NCI-H187 treated with DMSO at 0.1 percent for 48 hours (cell line): ENCODE measurements around the gene FSTL5.
"Not testable (repeated sequence)": the region's sequence is repeated elsewhere in the genome, so short reads cannot be mapped to it uniquely, and the experiment has no call there.

Experiments used
- DNase-seq: peaks from one replicate; lab custom pipeline; 2025; lab: John Stamatoyannopoulos, UW

FSTL5 gene

DNA sequence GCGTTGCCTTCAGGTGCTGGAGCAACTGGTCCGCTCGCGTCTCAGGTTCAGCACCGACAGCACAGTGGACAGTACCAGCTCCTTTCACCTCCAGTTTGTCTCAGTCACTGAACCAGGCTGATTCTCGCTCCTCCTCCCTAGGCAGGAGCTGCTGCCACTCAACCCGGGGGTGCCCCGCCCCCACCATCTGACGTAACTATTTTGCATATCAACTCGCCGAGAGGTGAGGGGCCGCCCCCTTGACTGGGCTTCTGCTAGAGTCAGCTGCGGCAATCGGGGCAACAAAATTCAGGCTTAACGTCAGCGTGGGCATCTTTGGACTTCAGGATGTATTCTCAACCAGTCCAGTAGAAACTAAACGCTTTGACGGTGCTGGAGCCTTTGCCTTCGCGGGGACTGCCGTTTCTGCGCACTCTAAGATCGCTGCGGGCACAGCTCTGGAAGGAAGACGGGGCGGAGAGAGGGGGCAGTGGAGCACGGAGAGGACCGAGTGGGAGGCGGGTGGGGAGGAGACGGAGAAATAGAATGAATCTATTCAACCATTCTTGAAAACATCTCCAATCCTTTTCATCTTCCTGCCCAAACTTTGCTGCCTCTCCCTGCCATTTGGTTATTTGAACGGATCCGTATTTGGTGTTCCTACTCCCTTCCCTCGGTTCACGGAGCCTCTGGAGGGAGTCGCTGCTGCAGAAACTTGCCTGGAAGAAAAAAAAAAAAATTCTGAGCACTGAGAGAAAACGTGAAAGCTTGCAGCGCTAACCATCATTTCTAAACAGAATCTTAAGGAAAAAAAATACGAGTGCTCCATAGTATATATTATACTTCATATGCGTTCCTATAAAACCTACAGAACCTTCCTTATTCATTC, at the start of gene FSTL5:
TSS of gene FSTL5 (minus strand) at position 109 of the 868 bp plus-strand sequence. CDS start 52,604 bp downstream, outside the sequence.
- DNase-seq: no peak

DNA sequence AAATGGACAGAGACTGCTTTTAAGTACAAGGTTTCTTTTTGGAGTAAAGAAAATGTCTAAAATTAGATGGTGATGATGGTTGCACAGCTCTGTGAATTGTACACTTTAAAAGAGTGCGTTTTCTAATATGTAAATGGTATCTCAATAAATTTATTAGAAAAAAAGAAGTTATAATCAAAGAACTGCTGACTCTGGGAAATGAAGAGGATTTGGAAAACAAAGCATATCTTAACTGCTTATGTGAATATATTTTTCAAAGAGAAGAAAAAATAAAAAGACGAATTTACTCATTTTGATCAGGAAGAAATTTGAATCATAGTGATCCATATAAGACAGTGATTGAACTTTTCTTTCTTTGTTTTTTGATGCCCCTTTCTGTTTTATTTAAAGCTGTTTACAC, 45.9 kb upstream of the FSTL5 start:
- no peak for DNase-seq

GRCh38 chr4:162203478-162203877, 39.7 kb upstream of the FSTL5 start:
- not testable (repeated sequence) for DNase-seq

DNA sequence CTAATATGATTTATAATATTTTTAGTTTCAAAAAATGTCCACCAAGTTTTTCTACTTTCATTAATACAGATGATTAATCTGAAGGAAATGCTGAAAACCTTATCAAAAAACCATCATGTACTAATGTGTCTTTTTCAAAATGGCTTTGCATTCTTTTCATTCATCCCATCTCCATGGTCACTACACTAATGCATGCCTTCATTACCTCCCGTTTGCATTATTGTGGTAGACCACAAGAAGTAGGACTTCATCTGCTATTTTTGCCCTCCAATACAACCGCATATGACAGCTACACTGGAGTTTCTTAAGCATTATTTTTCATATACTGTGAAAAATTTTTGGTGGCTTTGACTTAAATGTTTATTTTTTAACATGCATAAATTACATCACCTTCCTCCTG, 37.9 kb upstream of the FSTL5 start:
- DNase-seq: no peak

GRCh38 chr4:162170509-162170908, 6.7 kb upstream of the FSTL5 start:
- DNase-seq: no peak

DNA sequence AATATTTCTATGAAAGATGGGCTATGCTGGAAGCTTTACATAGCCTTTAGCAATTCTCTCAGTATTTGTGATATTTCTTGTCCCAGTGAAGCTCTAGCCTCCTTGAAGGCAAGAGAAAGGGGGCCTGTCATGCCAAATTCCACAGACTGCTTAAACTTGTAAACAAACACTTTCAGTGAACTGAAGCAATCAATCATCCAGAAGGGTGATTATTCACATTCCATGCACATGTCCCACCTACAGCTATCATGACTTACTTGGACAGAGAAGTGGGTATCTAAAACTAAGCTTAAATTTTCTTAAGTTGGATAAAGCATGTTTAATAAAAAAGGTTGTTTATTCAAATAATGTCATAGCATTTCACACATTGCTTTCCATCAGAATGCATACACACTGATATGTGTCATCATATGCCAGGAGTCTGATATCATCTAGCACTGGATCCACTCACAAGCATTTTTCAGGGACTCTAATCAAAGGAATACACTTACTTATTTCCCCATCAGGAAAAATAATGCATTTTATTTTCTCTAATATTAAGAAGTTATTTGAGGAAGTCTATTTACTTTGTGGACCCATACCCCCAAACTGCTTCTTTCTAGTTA, 1.2 kb upstream of the FSTL5 start:
- no peak for DNase-seq

DNA sequence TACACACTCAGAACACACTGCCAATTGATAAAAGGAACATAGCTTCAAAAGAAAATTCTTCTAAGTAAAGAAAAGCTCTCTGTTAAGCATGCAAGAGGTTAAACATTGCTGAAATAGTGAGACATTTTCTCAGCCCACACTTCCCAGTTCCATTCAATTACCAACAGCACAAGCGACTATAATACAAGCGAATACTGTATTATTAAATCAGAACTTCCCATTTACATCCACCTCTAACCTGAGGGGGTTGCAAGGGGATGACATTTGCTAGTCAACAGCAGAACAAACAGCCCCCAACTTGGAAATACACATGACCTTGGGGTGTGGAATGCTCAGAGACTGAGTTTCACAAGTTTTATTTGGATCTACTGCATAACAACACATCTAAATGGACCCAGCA, 1.1 kb downstream of the FSTL5 start:
- no peak for DNase-seq

DNA sequence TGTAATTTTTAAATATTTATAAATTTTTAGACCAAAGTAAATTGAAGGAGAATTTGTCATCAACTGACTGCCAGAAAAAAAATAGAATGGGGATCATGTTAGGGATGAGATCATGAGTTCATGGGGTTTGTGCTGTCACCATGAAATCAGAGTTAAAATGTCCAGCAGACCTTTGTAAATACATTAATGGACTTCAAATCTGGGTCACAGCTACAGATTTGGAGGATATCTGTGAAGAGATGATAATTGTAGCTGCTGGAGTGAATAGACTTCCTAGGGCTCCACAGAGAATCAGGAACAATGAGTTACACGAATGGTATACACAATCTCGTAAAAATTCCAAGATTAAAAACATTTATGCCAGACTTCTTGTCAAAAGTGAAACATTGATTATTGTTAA, 6.6 kb downstream of the FSTL5 start:
- no peak for DNase-seq

- DNase-seq: no peak
Measured at GRCh38 chr4:162154862-162155540, 8.8 kb downstream of the FSTL5 start.

- DNase-seq: no peak
Measured at GRCh38 chr4:162151850-162152249, 11.9 kb downstream of the FSTL5 start.

DNA sequence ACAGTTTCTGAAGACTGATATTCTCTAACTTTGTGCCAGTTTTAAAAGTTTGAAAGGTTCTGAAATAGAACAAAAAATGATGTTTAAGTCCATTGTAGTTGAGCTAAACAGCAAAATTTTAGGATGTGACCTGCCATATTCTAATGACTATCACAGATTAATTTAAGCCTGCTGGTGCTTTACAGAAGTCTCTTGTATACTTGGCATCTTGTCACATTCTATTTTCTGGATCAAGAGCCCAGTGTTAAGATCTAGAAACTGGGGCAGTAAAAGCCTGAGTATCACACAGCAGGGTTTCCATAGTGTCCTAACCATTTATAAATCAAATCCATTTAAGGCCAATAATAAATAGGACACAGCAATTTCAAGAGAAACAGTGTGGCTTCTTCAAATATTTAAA, 12.4 kb downstream of the FSTL5 start:
- DNase-seq: no peak

DNA sequence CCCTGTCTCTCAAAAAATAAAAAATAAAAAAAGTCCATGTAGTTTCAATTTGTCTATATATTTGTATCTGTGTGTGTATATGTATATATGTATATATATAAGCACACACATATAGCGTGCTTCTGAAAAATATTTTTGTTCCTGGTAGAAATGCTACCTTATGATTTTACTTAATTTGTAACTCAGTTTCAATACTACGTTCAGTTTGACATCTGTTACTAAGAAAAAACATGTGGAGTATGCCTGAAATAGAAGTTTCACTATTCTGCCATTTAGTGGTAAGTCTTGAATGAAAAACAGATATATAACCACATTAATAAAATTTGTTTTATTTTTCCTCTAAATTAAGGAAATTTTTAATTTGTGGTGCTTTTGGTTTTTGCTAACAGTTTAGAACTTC, 14.2 kb downstream of the FSTL5 start:
- no peak for DNase-seq

DNA sequence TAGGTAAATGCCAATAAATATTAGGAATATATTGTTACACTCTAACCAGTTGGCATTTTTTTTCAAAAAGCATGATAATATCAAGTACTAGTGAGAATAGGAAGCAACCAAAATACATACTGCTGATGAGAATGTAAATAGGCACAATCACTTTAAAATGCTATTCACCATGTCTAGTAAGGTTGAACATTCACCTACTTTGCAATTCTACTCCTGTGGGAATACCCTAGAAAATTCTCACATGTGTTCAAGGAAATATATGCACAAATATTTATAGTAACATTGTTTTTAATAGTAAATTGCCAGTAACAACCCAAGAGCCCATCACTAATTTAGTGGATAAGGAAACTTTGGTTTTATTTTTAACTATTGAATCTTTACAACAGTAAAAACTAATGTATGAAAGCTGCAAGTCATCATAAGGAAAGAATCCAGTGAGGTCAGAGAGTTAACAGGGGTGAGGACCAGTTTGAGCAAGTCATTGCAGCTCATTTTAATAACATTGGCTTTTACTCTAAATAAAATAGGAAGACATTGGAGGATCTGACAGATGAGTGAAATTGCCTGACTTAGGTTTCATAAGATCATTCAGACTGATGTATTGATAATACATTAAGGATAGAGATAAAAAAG, 23.6 kb downstream of the FSTL5 start:
- no peak for DNase-seq

GRCh38 chr4:162139412-162139811, 24.4 kb downstream of the FSTL5 start:
- no peak for DNase-seq

DNA sequence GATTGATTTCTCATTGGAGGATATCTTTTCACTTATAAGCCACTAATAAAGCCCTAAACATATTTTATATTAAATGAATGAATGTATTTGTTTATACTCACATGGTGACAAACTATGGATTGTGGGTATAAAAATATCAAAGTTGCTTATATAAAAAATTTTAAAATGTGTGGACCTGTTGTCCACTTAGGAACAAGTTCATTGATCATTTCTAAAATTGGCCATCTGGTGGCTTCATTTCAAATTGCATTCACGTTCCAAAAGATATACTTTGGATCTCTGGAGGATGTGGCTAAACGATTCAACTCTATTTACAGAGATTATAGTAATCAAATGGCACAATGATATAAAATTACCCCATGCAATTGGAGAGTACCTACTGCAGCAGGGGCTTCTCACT, 32.5 kb downstream of the FSTL5 start:
- DNase-seq: no peak

DNA sequence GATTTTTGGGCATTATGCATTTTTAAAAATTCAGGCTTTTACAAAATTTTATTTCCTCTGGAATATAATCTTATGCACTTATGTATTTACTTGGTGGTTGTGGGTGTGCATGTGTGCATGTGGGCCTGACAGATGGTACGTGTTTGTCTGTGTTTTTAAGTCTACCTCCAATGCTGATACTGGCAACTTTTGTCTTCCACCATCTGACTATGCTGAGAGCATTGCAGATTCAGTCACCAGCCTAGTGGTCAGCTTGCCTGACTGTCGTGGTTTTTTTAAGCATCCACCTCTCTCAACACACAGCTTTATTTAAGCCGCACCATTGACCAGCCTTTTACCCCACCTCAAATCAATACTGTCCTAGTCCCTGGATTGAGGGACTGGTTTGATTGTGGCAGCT, 37.1 kb downstream of the FSTL5 start:
- no peak for DNase-seq

DNA sequence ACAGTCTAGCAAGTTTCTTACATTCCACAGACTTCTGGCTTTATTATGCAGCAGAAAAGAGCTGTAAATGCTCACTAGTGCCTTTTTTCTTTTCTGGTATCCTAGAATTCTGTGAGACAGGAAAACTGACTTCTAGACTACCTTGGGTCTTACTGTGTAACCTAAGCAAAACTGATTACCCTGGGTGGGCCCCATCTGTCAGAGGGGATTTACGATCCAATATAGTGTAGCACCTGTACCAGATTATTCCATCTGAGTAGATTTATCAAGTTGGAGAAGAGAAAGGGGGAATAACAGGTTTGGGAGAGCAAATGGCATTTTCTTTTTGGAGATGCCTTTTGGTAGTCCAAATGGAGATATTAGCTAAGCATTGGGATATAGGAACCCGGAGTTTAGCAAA, 46.7 kb downstream of the FSTL5 start:
- no peak for DNase-seq

DNA sequence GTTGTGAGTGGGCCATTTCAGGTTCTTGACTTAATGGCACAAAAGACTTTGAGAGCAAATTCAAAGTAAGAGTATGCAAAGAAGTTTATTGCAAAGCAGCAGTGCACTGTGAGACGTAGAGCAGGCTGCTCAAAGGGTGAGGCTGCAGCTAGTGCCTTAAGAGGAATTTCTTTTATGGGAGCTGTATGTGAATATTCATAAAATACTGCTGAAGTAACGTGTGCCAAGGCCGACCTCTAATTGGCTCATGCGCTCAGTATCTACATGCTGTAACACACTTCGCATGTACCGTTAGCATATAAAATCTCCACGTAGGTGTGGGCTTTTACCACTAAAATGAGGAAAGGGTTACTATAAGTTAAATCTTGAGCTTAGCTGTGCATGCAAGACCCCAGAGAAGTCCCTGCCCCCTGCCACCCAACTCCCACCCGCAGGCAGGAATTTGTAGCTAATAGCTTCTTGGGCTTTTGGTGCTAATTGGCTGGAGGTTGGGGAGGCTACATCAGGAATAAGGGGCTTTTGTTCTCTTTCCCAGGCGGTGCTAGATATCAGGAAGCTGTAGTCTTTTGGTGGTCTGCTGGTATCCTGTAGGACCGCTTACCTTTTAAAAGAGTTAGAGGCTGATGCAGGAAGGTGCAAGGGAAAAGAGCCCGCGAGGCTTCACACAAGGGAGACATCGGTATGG, 47.6 kb downstream of the FSTL5 start:
- DNase-seq: no peak

GRCh38 chr4:162115333-162115732, 48.5 kb downstream of the FSTL5 start:
- DNase-seq: no peak

- DNase-seq: no peak
Measured at GRCh38 chr4:162111078-162111477, 52.7 kb downstream of the FSTL5 start.

DNA sequence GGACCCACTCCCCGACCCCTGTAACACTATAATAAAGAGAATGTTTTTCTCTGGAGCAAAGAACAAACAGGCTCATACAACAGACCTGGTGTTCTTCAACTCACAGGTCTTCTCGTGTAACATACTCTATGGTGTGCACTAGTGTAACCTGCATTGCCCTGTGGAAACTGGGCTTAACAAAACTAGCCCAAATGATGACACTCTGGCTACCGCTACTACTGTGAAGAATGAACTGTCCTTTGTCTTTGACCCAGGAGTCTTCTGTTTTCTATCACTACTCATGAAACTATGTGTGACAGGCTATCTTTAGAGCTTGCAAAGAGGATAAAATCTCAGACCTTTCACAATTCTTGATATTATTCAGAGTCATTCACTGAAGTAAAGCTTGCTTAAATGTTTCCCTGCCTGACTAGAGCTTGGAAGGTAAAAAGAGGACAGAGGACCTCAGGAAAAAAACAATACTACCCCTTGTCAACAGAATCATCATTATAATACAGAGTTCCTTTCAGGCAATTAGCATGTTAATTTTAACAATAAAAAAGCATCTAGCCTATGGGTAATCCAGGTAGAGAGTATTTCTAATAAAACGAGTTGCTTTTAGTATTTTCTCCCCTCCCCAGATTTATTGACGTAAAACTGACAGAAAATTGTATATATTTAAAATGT, 59.2 kb downstream of the FSTL5 start:
- no peak for DNase-seq
